Keratinocyte (primary cell): ENCODE data around the gene BHMT. TPM values are rescaled to one million over a fixed set of nuclear protein-coding genes. Genes with fewer than 3 reads are reported as not detected.

ENCODE experiments used
- DNase-seq: peaks from one replicate; pipeline ENCODE4 v3.0.0-alpha.2; 2011; ENCODE audit warnings: low read depth, missing footprints, low spot score
- FAIRE-seq: peaks from 2 replicates; lab custom pipeline; 2011; peaks lifted over from hg19 to GRCh38; lab: Jason Lieb, UNC
- H2AFZ ChIP-seq: 2 replicates; pipeline ENCODE4 v1.6.0; 2012; ENCODE audit warnings: low read length, control low read depth, inconsistent platforms; ENCODE audit not compliant: control insufficient read depth
- H3K27ac ChIP-seq: 2 replicates; pipeline ENCODE4 v1.5.1; 2011; ENCODE audit warnings: low read length; ENCODE audit not compliant: control insufficient read depth, insufficient read depth
- H3K27me3 ChIP-seq: 3 replicates; pipeline ENCODE4 v1.6.0; 2011; ENCODE audit warnings: low read length; ENCODE audit not compliant: control insufficient read depth, insufficient read depth; ENCODE audit errors: extremely low read depth
- H3K36me3 ChIP-seq, 2 experiments: 2 replicates in 1 of 2; 3 replicates in 1 of 2; pipeline ENCODE4 v1.5.1; 2011; ENCODE audit warnings: low read length in 2 of 2, mild to moderate bottlenecking in 1 of 2; ENCODE audit not compliant: control insufficient read depth in 2 of 2, insufficient read depth in 2 of 2; ENCODE audit errors: extremely low read depth in 1 of 2
- H3K4me1 ChIP-seq: 3 replicates; pipeline ENCODE4 v1.5.1; 2011; ENCODE audit warnings: low read length; ENCODE audit not compliant: control insufficient read depth, insufficient read depth; ENCODE audit errors: extremely low read depth
- H3K4me2 ChIP-seq: 3 replicates; pipeline ENCODE4 v1.6.0; 2011; ENCODE audit warnings: low read depth, low read length; ENCODE audit not compliant: control insufficient read depth, insufficient read depth; ENCODE audit errors: extremely low read depth
- H3K4me3 ChIP-seq, 3 experiments: fragments of 200-600 bp in 1 of 3; sonication (generic) in 1 of 3; 2 replicates in 2 of 3; 3 replicates in 1 of 3; pipeline ENCODE4 v1.5.1; 2011 to 2016; ENCODE audit warnings: low read length in 3 of 3, mild to moderate bottlenecking in 3 of 3, control low read depth in 2 of 3, inconsistent platforms in 1 of 3, low read depth in 1 of 3, mixed read lengths in 1 of 3, mixed run types in 1 of 3, moderate library complexity in 1 of 3; ENCODE audit not compliant: control insufficient read depth in 2 of 3, insufficient read depth in 2 of 3; ENCODE audit errors: extremely low read depth in 1 of 3
- H3K79me2 ChIP-seq: 2 replicates; pipeline ENCODE4 v1.6.0; 2012; ENCODE audit warnings: low read length; ENCODE audit not compliant: control insufficient read depth, insufficient read depth
- H3K9ac ChIP-seq: 3 replicates; pipeline ENCODE4 v1.6.0; 2011; ENCODE audit warnings: low read length; ENCODE audit not compliant: control insufficient read depth, insufficient read depth; ENCODE audit errors: extremely low read depth
- H3K9me1 ChIP-seq: 3 replicates; pipeline ENCODE4 v1.6.0; 2011; ENCODE audit warnings: low read length; ENCODE audit not compliant: control insufficient read depth, insufficient read depth; ENCODE audit errors: extremely low read depth
- H3K9me3 ChIP-seq: 2 replicates; pipeline ENCODE4 v1.5.1; 2012; ENCODE audit warnings: low read depth, low read length; ENCODE audit not compliant: control insufficient read depth
- H4K20me1 ChIP-seq: 3 replicates; pipeline ENCODE4 v1.6.0; 2011; ENCODE audit warnings: low read length; ENCODE audit not compliant: control insufficient read depth, insufficient read depth; ENCODE audit errors: extremely low read depth
- CTCF ChIP-seq, 3 experiments: IDR thresholded peaks in 1 of 3; conservative IDR thresholded peaks in 1 of 3; optimal IDR thresholded peaks in 1 of 3; 2 replicates in 2 of 3; 3 replicates in 1 of 3; pipeline versions ENCODE3 to v1.5.1; 2011; ENCODE audit warnings: low read length in 3 of 3, mild to moderate bottlenecking in 3 of 3, moderate library complexity in 2 of 3, control low read depth in 1 of 3, inconsistent platforms in 1 of 3; ENCODE audit not compliant: insufficient read depth in 2 of 3; ENCODE audit errors: extremely low read depth in 1 of 3
- EZH2 ChIP-seq: IDR thresholded peaks from one replicate; pipeline ENCODE4 v1.6.1; 2012; ENCODE audit warnings: inconsistent platforms, mild to moderate bottlenecking, low read length, moderate library complexity
- dilution Hi-C: fragments of 300-500 bp; cut with MboI; formaldehyde crosslinking; loops from one replicate; pipeline ENCODE4 v1.7.0; 2020; ENCODE audit warnings: low sequenced_read_pairs; ENCODE audit not compliant: extremely low pct_ligation_motif_present
- polyA plus RNA-seq, 5 experiments: library from polyadenylated mRNA; depleted of rRNA in 3 of 5; stranded (reverse) in 3 of 5; stranded (forward) in 1 of 5; unstranded in 1 of 5; fragments of >200 nt; gene quantifications; 1 replicate in 1 of 5; 2 replicates in 3 of 5; 3 replicates in 1 of 5; pipeline versions ENCODE4 v1.2.1 to v1.2.3, GENCODE V29; 2011 to 2012; ENCODE audit warnings: missing spikeins in 2 of 5, low read depth in 1 of 5, low replicate concordance in 1 of 5

BHMT gene
- polyA plus RNA-seq, 1 donor (not counting 4 experiments of a cell fraction or from before 2014, with no cell fraction given): not detected

GRCh38 chr5:79076819-79077218, 34.8 kb upstream of the BHMT start:
- no peak overlapping the region for H3K9ac ChIP-seq
- H3K9me1 ChIP-seq: no peaks in the 10 kb centered on the region
- H3K27me3 ChIP-seq: peaks cover 3% of the 10 kb centered on the region
- no peak overlapping the region for H2AFZ ChIP-seq
- no peaks in the 10 kb centered on the region for H3K79me2 ChIP-seq
- H3K4me1 ChIP-seq: no peaks in the 10 kb centered on the region
- no peaks in the 10 kb centered on the region for H4K20me1 ChIP-seq
- H3K9me3 ChIP-seq: no peaks in the 10 kb centered on the region
- H3K4me3 ChIP-seq: no peak overlapping the region
- no peak for DNase-seq
- dilution Hi-C loops: no loop called here
- H3K36me3 ChIP-seq: no peaks in the 10 kb centered on the region
- no peak for FAIRE-seq
- H3K4me2 ChIP-seq: no peak overlapping the region
- H3K27ac ChIP-seq: no peak overlapping the region
- TF ChIP-seq CTCF (optimal IDR thresholded peaks at IDR 0.05 in 1 of 3, IDR thresholded peaks at IDR 0.05 in 1 of 3, conservative IDR thresholded peaks at IDR 0.05 in 1 of 3; ENCODE audit: extremely low read depth in 1 of 3, insufficient read depth in 2 of 3, low read length in 3 of 3): no peak
- TF ChIP-seq EZH2: no peak

- no peak for FAIRE-seq
- TF ChIP-seq EZH2: no peak
- TF ChIP-seq CTCF (optimal IDR thresholded peaks at IDR 0.05 in 1 of 3, IDR thresholded peaks at IDR 0.05 in 1 of 3, conservative IDR thresholded peaks at IDR 0.05 in 1 of 3; ENCODE audit: extremely low read depth in 1 of 3, insufficient read depth in 2 of 3, low read length in 3 of 3): no peak
These were observed 33.8 kb upstream of the BHMT start for GRCh38 chr5:79077680-79078365.

More at GRCh38 chr5:79077680-79078365, 33.8 kb upstream of the BHMT start:
- no peaks in the 10 kb centered on the region for H3K9me1 ChIP-seq
- H4K20me1 ChIP-seq: no peaks in the 10 kb centered on the region
- H3K4me1 ChIP-seq: no peaks in the 10 kb centered on the region
- H3K79me2 ChIP-seq: no peaks in the 10 kb centered on the region
- H3K9ac ChIP-seq: no peak overlapping the region
- no peaks in the 10 kb centered on the region for H3K36me3 ChIP-seq
- no peak overlapping the region for H2AFZ ChIP-seq
- no peak overlapping the region for H3K4me3 ChIP-seq
- peaks cover 3% of the 10 kb centered on the region for H3K27me3 ChIP-seq
- no peaks in the 10 kb centered on the region for H3K9me3 ChIP-seq
- H3K27ac ChIP-seq: no peak overlapping the region
- DNase-seq: no peak
- H3K4me2 ChIP-seq: no peak overlapping the region
- dilution Hi-C loops: no loop called here
